ENCODE data around the gene ADGRG6.

Gene ADGRG6

DNA sequence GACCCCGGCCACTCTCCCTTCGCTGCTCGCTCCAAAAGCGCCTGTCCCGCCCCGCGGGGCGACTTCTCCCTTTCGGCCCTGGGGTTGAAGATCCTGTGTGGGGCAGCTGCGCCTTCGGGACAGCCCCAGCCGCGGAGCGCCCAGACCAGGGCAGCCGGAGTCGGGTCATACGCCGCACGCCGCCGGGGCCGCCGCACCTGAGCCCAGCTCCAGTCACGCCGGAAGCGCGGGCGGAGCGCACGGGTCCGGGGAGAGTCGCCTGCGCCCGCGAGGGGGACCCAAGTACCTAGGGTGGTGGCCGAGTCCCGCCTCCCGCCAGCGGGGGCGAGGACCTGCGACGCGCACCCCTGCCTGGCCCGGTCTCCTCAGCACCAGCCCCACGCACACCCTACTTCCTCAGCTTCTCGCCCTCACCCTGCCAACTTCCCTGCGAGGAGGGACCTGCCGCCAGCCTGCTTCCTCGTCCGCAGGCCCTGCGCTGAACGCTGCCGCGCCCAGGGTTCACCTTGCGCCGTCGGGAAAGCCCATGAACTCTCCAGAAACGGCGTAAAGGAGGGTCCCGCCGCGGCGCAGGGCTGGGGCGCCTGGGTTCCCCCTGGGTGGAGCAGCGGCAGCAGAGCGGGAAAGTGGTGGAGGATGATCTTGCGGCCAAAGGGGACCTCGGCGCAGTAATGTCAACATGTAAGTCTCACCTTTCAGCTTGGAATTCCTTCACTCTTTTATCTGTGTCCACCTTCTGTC lies at the start of gene ADGRG6:
TSS of gene ADGRG6 (plus strand) at position 357 of the 741 bp plus-strand sequence. CDS start at position 680, 323 bp downstream.
- DNase-seq (ENCODE audit: insufficient read length, low spot score) (no peak), FAIRE-seq (no peak)
- peak; percentile 21 for TF ChIP-seq POLR2A (IDR thresholded peaks at IDR 0.05; ENCODE audit: low read depth, low read length)

DNA sequence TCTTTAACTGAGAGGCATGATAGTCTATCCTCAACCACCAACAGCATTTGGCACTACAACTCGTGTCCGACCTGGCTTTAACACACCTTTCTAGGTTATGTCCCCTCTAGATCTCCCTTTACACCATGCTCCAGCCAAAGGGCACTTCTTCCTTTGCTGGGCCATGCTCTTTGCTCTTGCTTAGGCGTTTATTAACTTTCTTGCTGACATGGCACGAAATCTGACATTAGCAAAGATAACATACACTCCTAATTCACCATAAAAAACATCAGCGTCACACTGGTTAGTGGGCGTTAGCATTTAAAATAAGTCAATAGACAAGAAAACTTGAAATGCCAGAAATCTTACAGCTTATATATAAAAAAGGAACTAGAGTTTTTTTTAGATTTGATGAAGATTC lies 47.3 kb upstream of the ADGRG6 start:
- no peak for TF ChIP-seq POLR2A (IDR thresholded peaks at IDR 0.05; ENCODE audit: low read depth, low read length)
- FAIRE-seq, result no peak
- DNase-seq (ENCODE audit: insufficient read length, low spot score), result no peak

DNA sequence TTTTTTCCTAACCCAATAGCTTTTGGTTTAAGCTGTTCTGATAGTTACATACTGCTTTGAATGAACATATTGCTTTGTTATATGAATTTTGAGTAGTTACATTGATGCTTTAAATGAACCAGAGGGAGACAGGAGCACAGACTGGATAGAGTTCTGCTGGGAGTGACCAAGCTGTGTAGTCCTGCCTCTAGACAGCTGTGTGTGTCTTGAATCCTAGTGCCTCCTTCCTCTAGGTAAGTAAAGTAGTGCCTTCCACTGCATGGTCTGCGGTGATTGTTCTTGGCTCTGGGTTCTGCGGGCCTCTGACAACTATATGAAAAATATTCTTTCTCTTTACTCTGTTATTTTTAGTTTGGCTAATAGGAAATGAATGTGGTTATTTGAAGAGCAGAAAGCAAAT lies 46.0 kb upstream of the ADGRG6 start:
- TF ChIP-seq POLR2A (IDR thresholded peaks at IDR 0.05; ENCODE audit: low read depth, low read length), result no peak
- no peak for DNase-seq (ENCODE audit: insufficient read length, low spot score)
- FAIRE-seq, result no peak

DNA sequence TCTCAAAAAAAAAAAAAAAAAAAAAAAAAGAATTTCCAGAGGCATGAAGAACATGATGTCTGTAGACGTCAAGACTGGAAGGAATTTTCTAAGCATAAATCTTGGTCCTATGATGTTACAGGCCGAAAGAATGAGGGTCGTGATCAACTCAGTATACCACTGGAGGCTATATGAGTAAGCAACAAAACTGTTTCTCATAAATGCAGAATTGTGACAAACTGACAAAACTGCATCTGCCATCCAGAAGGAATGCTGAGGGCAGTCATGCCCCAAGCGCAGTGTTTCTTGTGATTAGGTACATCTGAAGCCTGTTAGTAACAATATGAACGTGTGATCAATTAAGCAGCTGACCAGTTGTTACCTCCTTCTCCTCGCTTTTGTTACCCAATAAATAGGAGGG lies 43.5 kb upstream of the ADGRG6 start:
- no peak for TF ChIP-seq POLR2A (IDR thresholded peaks at IDR 0.05; ENCODE audit: low read depth, low read length)
- no peak for FAIRE-seq

DNA sequence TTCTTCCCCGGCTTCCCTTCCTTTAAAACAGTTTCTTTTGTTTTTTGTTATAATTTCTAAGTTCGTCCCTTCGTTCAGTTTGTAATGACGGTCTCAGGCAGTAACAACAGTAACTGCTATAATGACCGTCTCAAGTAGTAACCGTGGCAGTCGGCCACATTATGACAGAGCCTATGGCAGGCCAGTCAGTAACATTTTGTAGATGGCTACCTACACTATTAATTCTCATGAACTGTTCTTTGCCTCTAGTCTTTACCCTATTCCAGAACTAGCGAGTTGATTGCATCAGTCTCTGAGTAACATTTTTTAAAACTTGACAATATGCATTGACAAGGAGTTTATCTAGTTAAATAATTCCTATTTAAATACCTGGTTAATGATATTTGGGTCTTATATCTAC lies 43.0 kb upstream of the ADGRG6 start:
- FAIRE-seq, result no peak
- TF ChIP-seq POLR2A (IDR thresholded peaks at IDR 0.05; ENCODE audit: low read depth, low read length), result no peak

More for the DNA sequence above, 43.5 kb upstream of the ADGRG6 start:
- DNase-seq (ENCODE audit: insufficient read length, low spot score), result no peak

DNA sequence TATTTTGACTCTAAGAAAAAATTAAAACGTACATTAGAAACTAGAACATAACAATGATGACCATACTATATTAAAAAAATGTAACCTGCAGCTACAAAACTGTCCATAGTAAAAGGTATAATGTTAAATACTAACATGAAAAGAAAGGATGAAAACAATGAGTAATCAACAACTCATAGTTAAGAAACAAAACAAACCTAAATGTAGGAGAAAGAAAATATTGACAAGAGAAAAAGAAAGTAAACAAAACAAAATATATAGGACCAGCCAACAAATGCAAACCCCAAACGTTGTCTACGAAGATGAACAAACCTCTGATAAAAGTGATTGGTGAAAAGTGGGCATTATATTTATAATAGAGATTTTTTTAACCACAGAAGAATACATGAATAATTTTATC lies 41.1 kb upstream of the ADGRG6 start:
- DNase-seq (ENCODE audit: insufficient read length, low spot score) (no peak), FAIRE-seq (no peak)
- no peak for TF ChIP-seq POLR2A (IDR thresholded peaks at IDR 0.05; ENCODE audit: low read depth, low read length)

More for the DNA sequence above, 43.0 kb upstream of the ADGRG6 start:
- DNase-seq (ENCODE audit: insufficient read length, low spot score), result no peak

DNA sequence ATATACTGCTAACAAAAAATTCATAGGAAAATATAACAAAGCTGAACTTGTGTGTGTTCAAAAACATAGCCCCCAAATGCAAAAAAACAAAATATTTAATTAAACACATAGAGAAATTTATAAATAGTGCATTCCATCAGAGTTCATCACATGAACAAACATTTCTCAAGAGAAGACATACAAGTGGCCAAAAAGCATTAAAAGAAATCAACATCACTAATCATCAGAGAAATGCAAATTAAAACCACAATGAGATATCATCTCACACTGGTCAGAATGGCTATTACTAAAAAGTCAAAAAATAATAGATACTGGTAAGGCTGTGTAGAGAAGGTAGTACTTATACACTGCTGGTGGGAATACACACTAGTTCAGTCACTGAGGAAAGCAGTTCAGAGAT lies 39.6 kb upstream of the ADGRG6 start:
- TF ChIP-seq POLR2A (IDR thresholded peaks at IDR 0.05; ENCODE audit: low read depth, low read length), result no peak
- DNase-seq (ENCODE audit: insufficient read length, low spot score), result no peak
- FAIRE-seq, result no peak

DNA sequence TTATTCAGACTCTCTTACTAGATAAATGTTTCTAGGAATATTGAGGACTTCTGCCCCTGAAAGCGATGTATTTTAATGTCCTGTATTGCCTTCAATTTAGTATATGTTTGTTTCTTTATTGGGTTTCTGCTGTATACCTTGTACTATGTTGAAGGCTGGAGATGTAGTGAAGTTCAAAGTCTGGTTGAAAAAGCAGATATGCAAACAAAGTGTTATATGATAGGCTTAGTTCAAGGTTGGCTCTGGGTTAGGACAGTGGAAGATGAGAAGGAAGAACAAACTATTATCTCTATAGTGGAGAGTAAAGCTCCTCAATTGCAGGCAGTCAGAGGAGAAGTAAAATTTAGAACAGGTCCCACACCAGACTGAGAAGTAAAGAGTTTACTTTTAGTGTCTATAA lies 36.3 kb upstream of the ADGRG6 start:
- no peak for TF ChIP-seq POLR2A (IDR thresholded peaks at IDR 0.05; ENCODE audit: low read depth, low read length)
- FAIRE-seq, result no peak
- DNase-seq (ENCODE audit: insufficient read length, low spot score), result no peak

DNA sequence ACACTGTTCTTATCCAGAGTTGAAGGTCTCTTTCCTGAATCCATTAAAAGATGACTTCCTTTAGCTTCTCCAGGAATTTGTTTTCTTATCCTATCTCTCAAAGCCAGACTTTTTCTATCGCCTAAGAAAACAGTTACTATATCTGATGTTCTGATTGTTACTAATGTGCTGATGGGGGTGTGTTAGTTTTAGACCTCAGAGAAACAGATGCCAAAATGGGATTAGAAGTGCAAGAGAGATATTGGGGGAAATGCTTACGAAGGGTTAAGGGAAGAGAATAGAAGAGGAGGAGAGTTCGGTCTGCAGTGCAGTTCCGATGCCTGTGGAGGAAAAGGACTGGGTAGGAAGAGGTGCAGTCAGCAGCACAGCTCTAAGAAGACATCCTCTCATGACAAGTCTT lies 35.7 kb upstream of the ADGRG6 start:
- no peak for TF ChIP-seq POLR2A (IDR thresholded peaks at IDR 0.05; ENCODE audit: low read depth, low read length)
- no peak for FAIRE-seq
- DNase-seq (ENCODE audit: insufficient read length, low spot score), result no peak

DNA sequence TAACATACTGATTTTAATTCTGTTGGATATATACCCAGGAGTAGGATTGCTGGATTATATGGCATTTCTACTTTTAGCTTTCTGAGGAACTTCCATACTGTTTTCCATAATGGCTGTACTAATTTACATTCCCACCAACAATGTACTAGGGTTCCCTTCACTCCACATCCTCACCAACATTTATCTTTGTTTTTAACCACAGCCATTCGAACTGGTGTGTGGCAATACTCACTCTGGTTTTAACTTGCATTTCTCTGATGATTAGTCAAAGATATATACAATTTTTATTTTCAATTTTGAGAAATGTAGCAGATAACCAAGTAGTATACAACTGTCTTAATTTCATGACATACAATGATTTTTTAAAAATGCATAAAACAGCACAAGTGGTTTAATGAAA lies 30.3 kb upstream of the ADGRG6 start:
- DNase-seq (ENCODE audit: insufficient read length, low spot score), result no peak
- no peak for FAIRE-seq
- no peak for TF ChIP-seq POLR2A (IDR thresholded peaks at IDR 0.05; ENCODE audit: low read depth, low read length)

DNA sequence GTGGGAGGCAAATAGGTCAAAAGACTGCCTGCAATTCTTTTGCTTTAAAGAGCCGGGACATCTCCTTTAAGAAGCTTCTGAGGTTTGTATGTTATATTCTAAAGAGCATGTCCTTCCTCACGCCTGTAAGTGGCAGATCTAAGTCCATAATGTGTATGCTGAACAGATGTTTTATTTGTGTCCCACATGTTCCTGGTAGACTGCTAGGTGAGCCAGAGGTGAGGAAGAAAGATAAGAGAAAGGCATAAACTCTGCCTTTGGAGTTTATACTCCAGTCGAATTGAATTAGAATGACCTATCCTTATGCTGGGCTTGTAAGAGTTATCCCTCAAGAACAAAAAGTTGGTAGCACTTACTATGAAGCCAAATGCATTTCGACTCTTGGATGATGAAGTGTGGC lies 27.2 kb upstream of the ADGRG6 start:
- no peak for DNase-seq (ENCODE audit: insufficient read length, low spot score)
- no peak for TF ChIP-seq POLR2A (IDR thresholded peaks at IDR 0.05; ENCODE audit: low read depth, low read length)
- FAIRE-seq, result no peak

DNA sequence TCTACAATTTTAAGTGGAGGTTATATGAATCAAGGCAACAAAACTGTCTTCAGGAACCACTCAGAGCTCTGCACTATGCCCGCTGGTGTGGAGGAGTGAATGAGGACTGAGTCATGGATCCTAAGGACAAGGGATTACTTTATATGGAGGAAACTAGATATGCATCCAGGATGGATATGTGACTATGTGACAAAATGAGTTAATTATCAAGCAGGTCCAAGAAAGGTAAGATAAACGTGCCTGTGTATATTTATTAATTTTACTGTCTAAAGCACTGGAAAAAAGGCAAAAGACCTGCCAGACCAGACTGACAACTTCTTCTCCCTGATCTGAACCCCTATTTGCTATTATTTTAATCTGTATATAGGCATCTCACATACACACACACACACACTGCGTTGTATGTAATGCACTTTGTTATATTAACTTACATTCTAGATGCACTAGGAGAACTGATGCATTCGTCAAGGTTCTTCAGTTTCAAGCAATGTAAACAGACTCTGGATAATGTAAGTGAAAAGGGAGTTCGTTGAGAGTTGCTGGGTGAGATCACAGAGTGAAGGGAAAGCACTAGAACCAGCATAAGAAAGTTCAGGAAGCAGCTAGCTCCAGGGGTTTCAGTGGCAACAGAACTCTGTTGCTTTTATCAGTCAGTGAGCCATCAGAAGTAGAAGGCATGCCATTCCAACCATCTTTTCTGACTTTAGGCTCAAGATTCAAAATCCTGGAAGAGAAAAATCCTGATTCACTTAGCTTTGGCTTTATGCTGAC lies 26.4 kb upstream of the ADGRG6 start:
- FAIRE-seq (peak; percentile 60), DNase-seq (ENCODE audit: insufficient read length, low spot score) (peak; percentile 6)

DNA sequence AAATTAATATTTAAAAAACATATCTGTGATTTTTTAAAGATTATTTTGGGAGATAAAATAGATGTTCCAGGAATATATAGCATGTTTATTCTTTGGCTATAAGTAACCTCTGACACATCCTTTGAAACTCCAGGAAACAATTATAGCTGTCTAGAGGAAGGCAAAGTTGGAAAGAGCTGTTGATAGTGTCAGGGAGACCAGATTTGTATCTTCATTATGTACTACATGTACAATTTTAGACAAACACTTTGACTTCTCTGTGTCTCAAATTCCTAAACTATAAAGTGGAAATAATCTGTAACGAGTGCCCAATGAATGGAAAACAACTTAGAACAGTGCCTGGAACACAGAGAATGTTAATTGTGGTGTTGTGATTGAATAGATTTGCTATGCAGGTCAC lies 25.6 kb upstream of the ADGRG6 start:
- TF ChIP-seq POLR2A (IDR thresholded peaks at IDR 0.05; ENCODE audit: low read depth, low read length), result no peak
- FAIRE-seq (no peak), DNase-seq (ENCODE audit: insufficient read length, low spot score) (no peak)

More for the DNA sequence above, 26.4 kb upstream of the ADGRG6 start:
- TF ChIP-seq POLR2A (IDR thresholded peaks at IDR 0.05; ENCODE audit: low read depth, low read length), result no peak

DNA sequence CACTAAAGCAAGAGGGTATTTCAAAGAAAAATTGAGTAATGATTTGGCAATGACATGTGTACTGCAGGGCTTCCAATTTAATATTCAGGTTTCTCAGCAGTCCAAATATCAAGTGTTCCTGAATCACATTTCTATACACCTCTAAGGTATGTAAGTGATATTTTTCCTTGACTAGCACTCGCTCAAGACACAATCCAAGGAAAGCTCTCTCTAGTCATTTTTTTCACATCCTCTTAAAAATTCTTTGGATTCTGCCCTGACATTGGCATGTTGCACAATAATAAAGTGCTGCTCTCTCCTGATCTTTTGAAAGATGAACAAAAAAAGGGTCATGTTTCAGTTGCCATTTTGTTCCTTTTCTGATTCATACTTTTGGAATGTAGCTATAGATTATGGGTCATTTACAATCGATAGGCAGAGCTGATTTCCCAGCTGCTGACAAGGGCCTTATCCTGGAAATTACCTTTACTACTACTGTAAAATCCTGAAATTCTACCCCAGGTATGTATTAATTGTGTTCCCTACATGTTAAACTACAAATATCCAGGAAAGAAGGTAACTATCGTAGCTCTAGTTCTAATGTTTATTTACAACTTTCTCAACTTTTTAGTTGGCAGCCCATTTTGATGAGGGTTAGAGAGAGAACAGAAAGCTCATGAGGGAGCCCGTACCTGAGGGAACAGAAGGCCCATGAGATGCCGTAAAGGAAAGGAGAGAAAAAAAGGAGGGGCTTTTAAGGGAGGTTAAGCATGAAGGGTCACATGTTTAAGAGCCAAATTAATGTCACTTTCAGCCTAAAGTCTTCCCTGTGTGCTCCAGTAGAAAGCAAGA lies 22.2 kb upstream of the ADGRG6 start:
- FAIRE-seq, result no peak
- no peak for DNase-seq (ENCODE audit: insufficient read length, low spot score)
- TF ChIP-seq POLR2A (IDR thresholded peaks at IDR 0.05; ENCODE audit: low read depth, low read length), result no peak
